GM12878 (cell line): ENCODE results near the gene OLR1.

ENCODE experiments used
- EZH2 ChIP-seq: IDR thresholded peaks from 2 replicates; pipeline ENCODE4 v1.6.1; 2012; ENCODE audit warnings: low read depth, mild to moderate bottlenecking, control low read depth, inconsistent platforms, low read length, borderline replicate concordance; ENCODE audit not compliant: control insufficient read depth
- POLR2A ChIP-seq: IDR thresholded peaks from 2 replicates; pipeline ENCODE4 v1.6.1; 2011; ENCODE audit warnings: low read depth, mild to moderate bottlenecking, low read length

DNA sequence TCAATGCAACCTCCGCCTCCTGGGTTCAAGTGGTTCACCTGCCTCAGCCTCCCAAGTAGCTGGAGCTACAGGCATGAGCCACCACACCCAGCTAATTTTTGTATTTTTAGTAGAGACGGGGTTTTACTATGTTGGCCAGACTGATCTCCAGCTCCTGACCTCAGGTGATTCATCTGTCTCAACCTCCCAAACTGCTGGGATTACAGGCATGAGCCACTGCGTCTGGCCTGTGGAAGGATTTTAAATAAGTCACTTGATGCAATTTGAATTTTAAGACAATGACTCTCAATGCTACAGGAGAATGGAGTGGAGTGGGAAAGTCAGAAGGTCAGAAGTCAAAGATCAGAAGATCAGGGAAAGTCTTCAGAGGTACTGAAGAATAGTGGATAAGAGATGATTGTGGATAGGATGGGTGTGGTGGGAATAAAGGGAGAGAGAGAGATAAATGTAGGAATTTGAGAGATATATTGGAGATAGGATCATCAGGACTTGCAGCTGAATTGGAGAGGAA, 22.3 kb upstream of the OLR1 start:
- no peak for TF ChIP-seq POLR2A
- no peak for TF ChIP-seq EZH2
